Activated CD8-positive, alpha-beta T cell treated with anti-CD3 and anti-CD28 coated beads, Interleukin-2, amount 10 ng/mL, durations not matched to agents 7 days and 5 days (primary cell): ENCODE data around the gene TRA2B. TPM values are rescaled to one million over a fixed set of nuclear protein-coding genes. Genes with fewer than 3 reads are reported as not detected.
A peak's percentile ranks its signal among the peaks of the same experiment; 100 is the strongest.
"Not testable (repeated sequence)": the region's sequence is repeated elsewhere in the genome, so short reads cannot be mapped to it uniquely, and the experiment has no call there.

ENCODE experiments used
- ATAC-seq: fragments of 150-1000 bp; cut with Tn5 transposase; one replicate; pipeline ENCODE4 v1.10.0; 2021; ENCODE audit warnings: moderate library complexity
- CTCF ChIA-PET: fragments of 350-600 bp; sonication (Branson Sonifier 250); formaldehyde crosslinking; loops from one replicate; lab custom pipeline; 2021; ENCODE audit warnings: antibody characterized with exemption; lab: Charles Lee
- POLR2A ChIA-PET: fragments of 350-600 bp; sonication (Branson Sonifier 250); formaldehyde crosslinking; loops from one replicate; lab custom pipeline; 2021; ENCODE audit warnings: antibody characterized with exemption; lab: Charles Lee
- DNase-seq: peaks from one replicate; pipeline ENCODE4 v3.0.0-alpha.2; 2020
- H3K27ac Mint-ChIP-seq: one replicate; pipeline ENCODE4 v1.8.0; 2021; ENCODE audit warnings: mild to moderate bottlenecking, mixed read lengths
- H3K27me3 Mint-ChIP-seq: one replicate; pipeline ENCODE4 v1.8.0; 2021; ENCODE audit warnings: low read depth, mixed read lengths
- H3K36me3 Mint-ChIP-seq: one replicate; pipeline ENCODE4 v1.8.0; 2021; ENCODE audit warnings: low read depth, mixed read lengths
- H3K4me1 Mint-ChIP-seq: one replicate; pipeline ENCODE4 v1.8.0; 2021; ENCODE audit warnings: low read depth, mixed read lengths
- H3K4me3 Mint-ChIP-seq: one replicate; pipeline ENCODE4 v1.8.0; 2021; ENCODE audit warnings: mild to moderate bottlenecking, mixed read lengths
- H3K9me3 Mint-ChIP-seq: one replicate; pipeline ENCODE4 v1.8.0; 2022; ENCODE audit warnings: mixed read lengths; ENCODE audit not compliant: insufficient read depth
- total RNA-seq, 2 experiments: library from RNA; stranded (reverse); gene quantifications; one replicate each; pipeline ENCODE4 v1.2.3, GENCODE V29; 2021

Gene TRA2B
- total RNA-seq, 2 experiments from 2014 or later: 271 to 277 TPM

GRCh38 chr3:185911076-185911448 lies 26.8 kb downstream of the TRA2B start:
- H3K27me3 Mint-ChIP-seq, POLR2A ChIA-PET, DNase-seq, H3K27ac Mint-ChIP-seq, H3K4me1 Mint-ChIP-seq, H3K9me3 Mint-ChIP-seq, H3K4me3 Mint-ChIP-seq: not testable (repeated sequence)
- peak; percentile 9 for ATAC-seq
- CTCF ChIA-PET: interaction anchor here (3.9 kb wide), 1 partner anchor 32 kb away, joined by 19 read pairs; no protein-coding TSS in a partner anchor
- peaks cover 28% of the 10 kb centered on the region for H3K36me3 Mint-ChIP-seq

- POLR2A ChIA-PET, H3K27me3 Mint-ChIP-seq, H3K9me3 Mint-ChIP-seq, DNase-seq, H3K4me3 Mint-ChIP-seq, H3K4me1 Mint-ChIP-seq, H3K27ac Mint-ChIP-seq: not testable (repeated sequence)
- peak; percentile 32 for ATAC-seq
- CTCF ChIA-PET: interaction anchor here (3.9 kb wide), 1 partner anchor 33 kb away, joined by 19 read pairs; no protein-coding TSS in a partner anchor
- peaks cover 24% of the 10 kb centered on the region for H3K36me3 Mint-ChIP-seq
These were observed 27.3 kb downstream of the TRA2B start for GRCh38 chr3:185910322-185911075.

DNA sequence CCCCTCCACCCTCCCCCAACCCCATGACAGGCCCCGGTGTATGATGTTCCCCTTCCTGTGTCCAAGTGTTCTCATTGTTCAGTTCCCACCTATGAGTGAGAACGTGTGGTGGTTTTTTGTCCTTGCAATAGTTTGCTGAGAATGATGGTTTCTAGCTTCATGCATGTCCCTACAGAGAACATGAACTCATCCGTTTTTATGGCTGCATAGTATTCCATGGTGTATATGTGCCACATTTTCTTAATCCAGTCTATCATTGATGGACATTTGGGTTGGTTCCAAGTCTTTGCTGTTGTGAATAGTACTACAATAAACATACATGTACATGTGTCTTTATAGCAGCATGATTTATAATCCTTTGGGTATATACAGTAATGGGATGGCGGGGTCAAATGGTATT lies 27.9 kb downstream of the TRA2B start:
- H3K27ac Mint-ChIP-seq, ATAC-seq, H3K9me3 Mint-ChIP-seq, H3K27me3 Mint-ChIP-seq, DNase-seq, H3K4me3 Mint-ChIP-seq, POLR2A ChIA-PET, H3K4me1 Mint-ChIP-seq, CTCF ChIA-PET: not testable (repeated sequence)
- H3K36me3 Mint-ChIP-seq: peaks cover 18% of the 10 kb centered on the region

- Mint-ChIP-seq H3K27me3 (peaks cover 8% of the 10 kb centered on the region), H3K4me1 (no peaks in the 10 kb centered on the region), H3K4me3 (no peak overlapping the region), H3K9me3 (no peaks in the 10 kb centered on the region), H3K27ac (no peak overlapping the region), H3K36me3 (no peaks in the 10 kb centered on the region)
- no peak for ATAC-seq
- ChIA-PET CTCF (interaction anchor here (1.1 kb wide), 1 partner anchor 717 kb away, joined by 3 read pairs; no protein-coding TSS in a partner anchor), POLR2A (no interaction called here)
- no peak for DNase-seq
These were observed 37.6 kb downstream of the TRA2B start for GRCh38 chr3:185900228-185900627.

- Mint-ChIP-seq H3K4me1 (no peaks in the 10 kb centered on the region), H3K4me3 (no peak overlapping the region), H3K9me3 (no peaks in the 10 kb centered on the region), H3K27me3 (peaks cover 6% of the 10 kb centered on the region), H3K36me3 (no peaks in the 10 kb centered on the region), H3K27ac (no peak overlapping the region)
- ATAC-seq: no peak
- CTCF ChIA-PET: no interaction called here
- no peak for DNase-seq
- POLR2A ChIA-PET: no interaction called here
These were observed 41.2 kb downstream of the TRA2B start for GRCh38 chr3:185896636-185897035.

GRCh38 chr3:185887066-185887465 lies 50.7 kb downstream of the TRA2B start:
- ChIA-PET CTCF (no interaction called here), POLR2A (no interaction called here)
- no peaks in the 10 kb centered on the region for H3K9me3 Mint-ChIP-seq
- no peak overlapping the region for H3K27ac Mint-ChIP-seq
- H3K4me3 Mint-ChIP-seq: no peak overlapping the region
- H3K4me1 Mint-ChIP-seq: no peaks in the 10 kb centered on the region
- no peak for ATAC-seq
- no peaks in the 10 kb centered on the region for H3K36me3 Mint-ChIP-seq
- DNase-seq: no peak
- peaks cover 4% of the 10 kb centered on the region for H3K27me3 Mint-ChIP-seq

DNA sequence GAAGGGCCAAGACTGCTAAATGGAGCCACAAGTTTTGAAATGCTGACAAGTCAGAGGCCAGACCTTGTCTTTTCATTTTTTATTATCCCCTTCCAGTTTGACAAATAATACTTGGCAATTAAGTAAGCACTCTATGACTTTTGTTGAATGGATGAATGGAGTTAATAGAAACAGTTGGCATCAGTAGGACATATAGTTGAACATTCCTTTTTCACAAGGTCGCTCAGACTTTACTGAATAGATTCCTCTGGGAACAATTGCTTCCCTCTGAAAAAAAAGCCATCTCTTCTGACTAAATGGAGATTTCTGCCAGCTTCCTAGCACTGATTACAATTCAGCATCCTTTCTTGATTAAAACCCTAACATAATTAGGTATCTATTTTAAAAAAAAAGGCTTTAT lies 53.2 kb downstream of the TRA2B start:
- ChIA-PET POLR2A (no interaction called here), CTCF (no interaction called here)
- Mint-ChIP-seq H3K36me3 (no peaks in the 10 kb centered on the region), H3K27ac (no peak overlapping the region), H3K9me3 (no peaks in the 10 kb centered on the region), H3K4me3 (no peak overlapping the region), H3K4me1 (no peaks in the 10 kb centered on the region), H3K27me3 (peaks cover 4% of the 10 kb centered on the region)
- ATAC-seq: no peak
- no peak for DNase-seq

GRCh38 chr3:185881926-185882325 lies 55.9 kb downstream of the TRA2B start:
- Mint-ChIP-seq H3K27me3 (no peaks in the 10 kb centered on the region), H3K27ac (no peak overlapping the region), H3K4me3 (no peak overlapping the region), H3K36me3 (no peaks in the 10 kb centered on the region), H3K9me3 (no peaks in the 10 kb centered on the region), H3K4me1 (no peaks in the 10 kb centered on the region)
- ATAC-seq: no peak
- ChIA-PET POLR2A (no interaction called here), CTCF (no interaction called here)
- no peak for DNase-seq

GRCh38 chr3:185880600-185880999 lies 57.2 kb downstream of the TRA2B start:
- POLR2A ChIA-PET: no interaction called here
- DNase-seq (no peak), ATAC-seq (no peak)
- Mint-ChIP-seq H3K4me1 (no peaks in the 10 kb centered on the region), H3K27ac (no peak overlapping the region), H3K4me3 (no peak overlapping the region), H3K27me3 (no peaks in the 10 kb centered on the region), H3K36me3 (no peaks in the 10 kb centered on the region), H3K9me3 (no peaks in the 10 kb centered on the region)
- CTCF ChIA-PET: interaction anchor here (1.1 kb wide), 1 partner anchor 64 kb away, joined by 3 read pairs; no protein-coding TSS in a partner anchor

DNA sequence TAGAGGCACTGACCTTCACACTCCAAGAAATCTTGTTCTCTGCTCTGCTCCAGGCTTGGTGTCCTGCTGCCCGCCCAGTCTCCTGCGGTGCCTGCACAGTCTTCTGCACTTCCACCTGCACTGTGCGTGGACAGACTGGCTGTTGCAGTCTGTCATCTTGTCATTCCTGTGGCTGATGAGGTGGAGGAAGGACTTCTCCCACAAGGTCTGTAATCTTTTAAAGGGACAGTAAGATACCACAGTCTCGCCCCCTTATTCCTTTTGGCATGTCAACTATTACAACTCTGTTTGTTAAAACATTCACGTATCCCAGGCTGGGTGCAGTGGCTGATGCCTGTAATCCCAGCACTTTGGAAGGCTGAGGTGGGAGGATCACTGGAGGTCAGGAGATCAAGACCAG lies 58.9 kb downstream of the TRA2B start:
- ChIA-PET POLR2A (no interaction called here), CTCF (no interaction called here)
- H3K36me3 Mint-ChIP-seq: no peaks in the 10 kb centered on the region
- no peaks in the 10 kb centered on the region for H3K9me3 Mint-ChIP-seq
- peaks cover under 1% of the 10 kb centered on the region for H3K27me3 Mint-ChIP-seq
- ATAC-seq: no peak
- no peak for DNase-seq
- no peak overlapping the region for H3K4me3 Mint-ChIP-seq
- H3K4me1 Mint-ChIP-seq: no peaks in the 10 kb centered on the region
- H3K27ac Mint-ChIP-seq: no peak overlapping the region

DNA sequence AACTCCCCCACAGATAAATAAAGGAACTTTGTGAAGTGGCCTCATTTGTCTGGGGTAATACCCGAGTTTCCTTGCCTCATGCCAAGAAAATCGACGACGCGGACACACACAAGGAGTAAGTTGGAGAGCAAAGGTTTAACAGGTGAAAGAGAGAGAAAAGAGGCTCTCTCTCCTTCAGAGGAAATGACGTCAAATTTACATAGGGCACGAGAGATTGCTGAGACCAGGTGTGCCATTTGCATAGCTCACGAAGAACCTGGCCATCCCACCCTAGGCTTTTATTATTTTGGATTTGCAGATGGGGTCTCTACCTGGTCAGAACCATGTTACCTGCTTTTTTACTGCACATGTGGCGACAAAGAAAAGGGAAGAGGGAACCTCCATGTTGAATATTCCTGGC lies 63.7 kb downstream of the TRA2B start:
- ChIA-PET CTCF (no interaction called here), POLR2A (no interaction called here)
- Mint-ChIP-seq H3K4me1 (no peaks in the 10 kb centered on the region), H3K27me3 (peaks cover 5% of the 10 kb centered on the region), H3K27ac (no peak overlapping the region), H3K9me3 (no peaks in the 10 kb centered on the region), H3K4me3 (no peak overlapping the region), H3K36me3 (no peaks in the 10 kb centered on the region)
- ATAC-seq (no peak), DNase-seq (no peak)

DNA sequence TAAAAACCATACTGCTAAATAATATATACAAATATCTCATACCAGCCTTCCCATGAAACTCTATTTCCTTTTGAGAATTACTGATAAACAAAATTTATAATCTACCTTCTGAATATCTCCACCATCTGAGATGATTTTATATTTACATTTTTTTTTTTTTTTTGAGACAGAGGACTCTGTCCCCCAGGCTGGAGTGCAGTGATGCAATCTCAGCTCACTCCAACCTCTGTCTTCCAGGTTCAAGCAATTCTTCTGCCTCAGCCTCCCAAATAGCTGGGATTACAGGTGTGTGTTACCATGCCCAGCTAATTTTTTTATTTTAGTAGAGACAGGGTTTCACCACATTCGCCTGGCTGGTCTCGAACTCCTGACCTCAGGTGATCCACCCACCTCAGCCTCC lies 70.2 kb downstream of the TRA2B start:
- Mint-ChIP-seq H3K27ac (no peak overlapping the region), H3K9me3 (no peaks in the 10 kb centered on the region), H3K4me3 (no peak overlapping the region), H3K27me3 (peaks cover 17% of the 10 kb centered on the region), H3K4me1 (no peaks in the 10 kb centered on the region), H3K36me3 (no peaks in the 10 kb centered on the region)
- CTCF ChIA-PET: no interaction called here
- DNase-seq (no peak), ATAC-seq (no peak)
- POLR2A ChIA-PET: interaction anchor here (0.6 kb wide), 1 partner anchor 12 kb away, joined by 3 read pairs; no protein-coding TSS in a partner anchor
